ENCODE data around the gene UBE2Q2. TPM values are rescaled to one million over a fixed set of nuclear protein-coding genes. Genes with fewer than 3 reads are reported as not detected.

The UBE2Q2 gene
- total and polyA plus RNA-seq, 4 donors: 15.5 to 35.9 (median 21.1) TPM

DNA sequence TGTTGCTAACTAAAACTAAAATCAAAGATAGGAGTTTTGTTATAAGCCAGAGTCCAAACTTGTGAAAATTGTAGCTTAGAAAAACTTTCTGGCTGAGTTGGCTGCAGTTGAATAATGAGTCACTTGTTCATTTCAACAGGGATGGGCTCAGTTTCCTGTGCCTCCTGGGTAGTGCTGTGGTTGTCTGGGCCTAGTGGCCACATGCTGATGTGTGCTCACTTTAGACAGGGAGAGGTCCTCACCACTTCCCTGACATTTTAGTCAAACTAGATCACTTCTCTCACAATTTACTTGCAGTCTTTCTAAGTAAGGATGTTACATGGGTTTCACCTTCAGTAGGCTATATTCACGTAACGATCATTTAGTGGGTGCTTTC is 6.3 kb upstream of the UBE2Q2 start:
- no peak overlapping the region for H3K9ac ChIP-seq (ENCODE audit: insufficient read depth in 1 of 2, low read length in 2 of 2)
- H3K27ac ChIP-seq (ENCODE audit: low read depth in 1 of 2, low read length in 1 of 2): peak overlapping the region in 1 of 2 donors; percentile 29
- H3K27me3 ChIP-seq (ENCODE audit: control insufficient read depth in 3 of 3, insufficient read depth in 3 of 3, low read length in 2 of 3): no peaks in the 10 kb centered on the region
- TF ChIP-seq, protein P1, sequence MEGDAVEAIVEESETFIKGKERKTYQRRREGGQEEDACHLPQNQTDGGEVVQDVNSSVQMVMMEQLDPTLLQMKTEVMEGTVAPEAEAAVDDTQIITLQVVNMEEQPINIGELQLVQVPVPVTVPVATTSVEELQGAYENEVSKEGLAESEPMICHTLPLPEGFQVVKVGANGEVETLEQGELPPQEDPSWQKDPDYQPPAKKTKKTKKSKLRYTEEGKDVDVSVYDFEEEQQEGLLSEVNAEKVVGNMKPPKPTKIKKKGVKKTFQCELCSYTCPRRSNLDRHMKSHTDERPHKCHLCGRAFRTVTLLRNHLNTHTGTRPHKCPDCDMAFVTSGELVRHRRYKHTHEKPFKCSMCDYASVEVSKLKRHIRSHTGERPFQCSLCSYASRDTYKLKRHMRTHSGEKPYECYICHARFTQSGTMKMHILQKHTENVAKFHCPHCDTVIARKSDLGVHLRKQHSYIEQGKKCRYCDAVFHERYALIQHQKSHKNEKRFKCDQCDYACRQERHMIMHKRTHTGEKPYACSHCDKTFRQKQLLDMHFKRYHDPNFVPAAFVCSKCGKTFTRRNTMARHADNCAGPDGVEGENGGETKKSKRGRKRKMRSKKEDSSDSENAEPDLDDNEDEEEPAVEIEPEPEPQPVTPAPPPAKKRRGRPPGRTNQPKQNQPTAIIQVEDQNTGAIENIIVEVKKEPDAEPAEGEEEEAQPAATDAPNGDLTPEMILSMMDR (IDR thresholded peaks at IDR 0.05; ENCODE audit: control extremely low read depth, extremely low read depth): no peak
- 65 to 68% methylated on average over 2 of the region's 2 CpGs for WGBS, 2 donors
- no peaks in the 10 kb centered on the region for H3K36me3 ChIP-seq (ENCODE audit: control insufficient read depth in 4 of 4, insufficient read depth in 4 of 4, low read length in 4 of 4)
- no peak overlapping the region for H3K4me3 ChIP-seq
- peaks cover 0 to 10% (median 3%) of the 10 kb centered on the region in 5 donors for H3K4me1 ChIP-seq (ENCODE audit: control insufficient read depth in 5 of 5, insufficient read depth in 5 of 5, low read length in 5 of 5)
- no peak for DNase-seq
- no peaks in the 10 kb centered on the region for H3K9me3 ChIP-seq (ENCODE audit: control insufficient read depth in 4 of 4, insufficient read depth in 3 of 4, low read length in 3 of 4)
- ATAC-seq (ENCODE audit: insufficient read depth, low FRiP score): peak; percentile 58

DNA sequence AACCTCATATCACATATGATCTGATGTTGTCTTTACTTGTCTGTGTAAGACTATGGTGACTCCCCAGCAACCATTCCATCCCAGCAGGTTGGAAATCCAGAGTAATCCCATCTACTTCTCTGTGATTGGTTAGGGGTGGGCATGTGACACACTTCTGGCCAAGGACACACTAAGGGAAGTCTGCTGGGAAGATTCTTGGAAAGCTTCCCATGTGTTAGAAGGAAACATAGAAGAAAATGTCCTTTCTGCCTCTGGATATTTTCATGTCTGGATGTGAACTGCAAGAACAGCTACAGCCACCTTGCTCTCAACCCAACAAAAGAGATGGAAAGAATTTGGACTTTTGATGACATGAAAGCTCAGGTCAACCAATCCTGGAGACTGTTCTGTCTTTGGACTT is 2.6 kb upstream of the UBE2Q2 start:
- ATAC-seq (ENCODE audit: insufficient read depth, low FRiP score) (no peak), DNase-seq (peak; percentile 35 to 86 (median 76))
- H3K9me3 ChIP-seq (ENCODE audit: control insufficient read depth in 4 of 4, insufficient read depth in 3 of 4, low read length in 3 of 4): no peaks in the 10 kb centered on the region
- H3K27me3 ChIP-seq (ENCODE audit: control insufficient read depth in 3 of 3, insufficient read depth in 3 of 3, low read length in 2 of 3): no peaks in the 10 kb centered on the region
- H3K9ac ChIP-seq (ENCODE audit: insufficient read depth in 1 of 2, low read length in 2 of 2): peak overlapping the region in 1 of 2 donors; percentile 17
- no peak overlapping the region for H3K4me3 ChIP-seq
- no peak overlapping the region for H3K27ac ChIP-seq (ENCODE audit: low read depth in 1 of 2, low read length in 1 of 2)
- peaks cover 2 to 22% (median 14%) of the 10 kb centered on the region in 5 donors for H3K4me1 ChIP-seq (ENCODE audit: control insufficient read depth in 5 of 5, insufficient read depth in 5 of 5, low read length in 5 of 5)
- TF ChIP-seq, protein P1 (IDR thresholded peaks at IDR 0.05; ENCODE audit: control extremely low read depth, extremely low read depth): no peak
- no peaks in the 10 kb centered on the region for H3K36me3 ChIP-seq (ENCODE audit: control insufficient read depth in 4 of 4, insufficient read depth in 4 of 4, low read length in 4 of 4)

DNA sequence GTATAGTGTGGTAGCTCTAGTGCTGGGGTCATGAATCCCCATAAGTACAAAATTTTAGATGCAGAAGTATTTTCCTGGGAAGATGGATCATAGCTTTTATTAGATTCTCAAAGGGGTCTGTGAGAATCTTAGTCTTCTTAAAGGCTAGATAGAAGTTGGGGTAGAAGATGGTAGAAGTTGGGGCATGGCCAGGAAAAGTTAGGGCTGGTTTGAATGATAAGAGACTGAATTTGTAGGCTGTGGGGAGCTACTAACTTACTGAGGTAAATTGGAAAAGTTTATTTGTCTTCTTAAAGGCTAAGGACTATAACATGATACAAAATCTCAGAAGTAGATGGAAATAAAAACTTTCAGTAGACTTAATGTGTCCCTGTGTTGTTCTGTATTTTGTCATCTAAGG is 1.6 kb upstream of the UBE2Q2 start:
- ATAC-seq (ENCODE audit: insufficient read depth, low FRiP score) (no peak), DNase-seq (no peak)
- Histone ChIP-seq H3K9ac (ENCODE audit: insufficient read depth in 1 of 2, low read length in 2 of 2) (no peak overlapping the region), H3K9me3 (ENCODE audit: control insufficient read depth in 4 of 4, insufficient read depth in 3 of 4, low read length in 3 of 4) (no peaks in the 10 kb centered on the region), H3K4me1 (ENCODE audit: control insufficient read depth in 5 of 5, insufficient read depth in 5 of 5, low read length in 5 of 5) (peaks cover 2 to 21% (median 15%) of the 10 kb centered on the region in 5 donors), H3K36me3 (ENCODE audit: control insufficient read depth in 4 of 4, insufficient read depth in 4 of 4, low read length in 4 of 4) (no peaks in the 10 kb centered on the region), H3K27me3 (ENCODE audit: control insufficient read depth in 3 of 3, insufficient read depth in 3 of 3, low read length in 2 of 3) (no peaks in the 10 kb centered on the region), H3K27ac (ENCODE audit: low read depth in 1 of 2, low read length in 1 of 2) (no peak overlapping the region), H3K4me3 (no peak overlapping the region)
- TF ChIP-seq, protein P1 (IDR thresholded peaks at IDR 0.05; ENCODE audit: control extremely low read depth, extremely low read depth): no peak

All from lung (tissue), 12 donors.